ENCODE results near the gene TCF12.

GRCh38 chr15:57216288-57216687, 297.8 kb downstream of the TCF12 start:
- TF ChIP-seq CTCF (IDR thresholded peaks at IDR 0.05) (no peak), EP300 (IDR thresholded peaks at IDR 0.05; ENCODE audit: low read depth) (no peak)

Measured in transverse colon (tissue), 3 donors.